HG02798 (cell line): Measurements from ENCODE around the gene ZNRF1.
"Not testable (repeated sequence)": the region's sequence is repeated elsewhere in the genome, so short reads cannot be mapped to it uniquely, and the experiment has no call there.

Experiments
- ATAC-seq: cut with Tn5 transposase; IDR thresholded peaks from one replicate; pipeline ENCODE4 v1.9.1; 2021; ENCODE audit warnings: mild to moderate bottlenecking; ENCODE audit not compliant: unreplicated experiment, poor library complexity

Gene ZNRF1

DNA sequence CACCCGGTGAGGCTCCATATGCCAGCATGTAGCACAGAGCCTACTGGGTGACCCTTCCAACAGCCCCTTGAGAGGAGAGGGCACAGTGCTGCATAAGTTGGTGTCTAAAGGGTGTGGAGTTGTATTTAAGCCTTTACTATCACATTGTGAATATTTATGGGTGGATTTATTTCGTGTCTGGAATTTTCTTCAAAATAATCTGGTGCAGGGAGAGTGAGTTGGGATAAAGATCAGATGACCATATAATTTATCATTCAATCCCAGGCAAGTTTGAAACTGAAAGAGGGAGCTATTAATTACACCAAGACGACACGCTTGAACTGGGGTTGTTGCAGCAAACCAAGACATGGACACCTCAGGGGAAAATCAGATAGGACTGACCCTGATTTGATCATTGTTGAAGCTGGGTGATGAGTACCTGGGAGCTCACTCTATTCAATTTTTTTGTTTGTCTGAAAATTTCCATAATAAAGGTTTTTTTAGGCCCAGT lies 75.5 kb downstream of the ZNRF1 start:
- no peak for ATAC-seq

DNA sequence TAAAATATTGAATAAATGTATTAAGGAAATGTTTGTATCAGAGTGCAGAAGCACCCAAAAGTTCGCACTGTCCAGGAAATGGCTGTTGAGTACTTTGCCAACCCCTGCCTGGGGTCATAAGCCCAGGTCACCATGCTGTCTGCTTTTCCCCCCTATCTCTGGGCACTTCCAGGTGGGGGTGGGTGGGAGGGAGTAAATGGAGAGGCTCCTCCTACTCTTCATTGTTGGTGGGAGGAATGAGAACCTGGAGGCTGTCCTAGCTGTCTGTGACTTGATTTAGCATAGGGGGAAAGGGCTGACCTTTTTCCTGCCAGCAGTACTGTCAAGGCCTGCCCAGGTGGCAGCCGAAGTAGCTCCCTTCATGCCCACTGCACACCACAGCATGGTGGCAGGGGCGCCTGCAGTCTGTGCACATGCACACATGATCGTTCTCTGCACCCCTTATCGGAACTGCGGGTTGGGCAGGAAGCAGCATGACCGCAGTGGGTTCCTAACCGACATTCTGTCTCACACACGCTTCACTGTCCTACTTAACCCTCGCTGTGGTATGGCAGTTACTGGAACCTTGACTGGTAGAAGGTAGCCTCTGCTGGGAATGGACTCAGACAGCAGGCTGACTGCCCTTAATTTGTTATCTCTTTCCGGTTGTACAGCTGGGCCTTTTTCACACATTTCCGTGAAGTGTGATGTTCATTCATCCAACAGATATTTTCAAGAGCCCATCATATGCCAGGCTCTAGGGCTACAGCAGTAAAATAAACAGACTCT lies 76.3 kb downstream of the ZNRF1 start:
- peak; percentile 95 for ATAC-seq

DNA sequence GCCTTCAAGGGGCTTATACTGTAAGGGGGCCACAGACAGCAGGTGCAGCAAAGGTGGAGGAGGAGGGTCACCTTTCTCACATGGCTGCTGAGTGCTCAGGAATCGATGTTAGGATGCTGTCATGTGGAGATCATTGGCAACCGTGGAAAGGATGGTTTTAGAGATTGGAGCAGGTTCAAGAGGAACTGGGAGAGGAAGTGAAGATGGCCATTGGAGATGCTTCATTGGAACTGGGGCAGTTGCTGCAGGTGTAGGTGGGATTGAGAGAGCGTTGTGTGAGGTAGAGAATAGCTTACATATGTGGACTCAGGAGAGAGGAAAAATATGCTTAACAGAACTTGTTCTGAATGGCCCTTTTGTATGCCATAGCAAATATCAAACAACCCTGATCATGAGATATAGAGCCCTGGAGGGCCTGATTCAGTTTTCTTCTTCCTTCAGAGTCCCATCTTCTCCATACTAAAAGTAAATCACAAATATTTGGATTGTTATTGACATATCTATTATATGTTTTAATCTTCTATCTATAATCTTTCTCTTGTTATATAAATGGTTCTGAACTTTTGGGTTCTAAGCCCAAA lies 77.0 kb downstream of the ZNRF1 start:
- ATAC-seq: no peak

DNA sequence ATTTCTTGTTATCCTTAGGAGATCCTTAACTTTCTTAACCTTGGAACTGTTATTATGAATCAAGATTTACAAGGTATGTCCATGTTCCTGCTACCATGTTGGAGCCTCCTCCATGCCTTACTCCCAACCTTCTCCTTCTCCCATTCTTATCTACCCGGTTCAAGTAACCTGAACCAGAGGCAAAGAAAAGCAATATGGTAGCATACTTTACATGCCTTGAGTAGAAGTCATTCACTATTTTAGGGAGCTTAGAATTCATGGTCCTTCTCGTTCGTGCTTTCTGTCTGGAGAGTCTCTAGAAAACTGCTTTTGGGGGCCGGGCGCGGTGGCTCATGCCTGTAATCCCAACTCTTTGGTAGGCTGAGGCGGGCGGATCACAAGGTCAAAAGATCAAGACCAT lies 80.1 kb downstream of the ZNRF1 start:
- ATAC-seq: no peak

DNA sequence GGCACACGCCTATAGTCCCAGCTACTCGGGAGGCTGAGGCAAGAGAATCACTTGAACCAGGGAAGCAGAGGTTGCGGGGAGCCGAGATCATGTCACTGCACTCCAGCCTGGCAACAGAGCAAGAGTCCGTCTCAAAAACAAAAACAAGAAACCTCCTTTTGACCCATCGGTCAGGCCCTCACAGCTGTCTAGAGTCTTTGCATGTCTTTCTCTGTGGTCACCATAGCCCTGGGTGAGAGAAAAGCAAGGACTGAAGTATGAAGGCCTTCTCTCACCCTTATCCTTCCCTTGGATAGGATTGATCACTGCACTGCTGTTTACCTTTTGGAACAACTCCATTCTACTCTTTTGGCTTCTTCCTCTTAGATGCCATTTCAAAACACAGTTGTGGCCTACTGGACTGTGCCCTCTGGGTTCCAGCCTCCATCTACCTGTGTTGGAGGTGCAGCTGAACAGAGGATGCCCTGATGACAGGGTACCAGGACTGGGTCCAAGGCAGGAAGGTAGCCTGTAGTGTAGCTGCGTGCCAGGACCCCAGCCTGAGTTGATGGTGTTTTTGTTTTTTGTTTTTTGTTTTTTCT lies 80.6 kb downstream of the ZNRF1 start:
- no peak for ATAC-seq

DNA sequence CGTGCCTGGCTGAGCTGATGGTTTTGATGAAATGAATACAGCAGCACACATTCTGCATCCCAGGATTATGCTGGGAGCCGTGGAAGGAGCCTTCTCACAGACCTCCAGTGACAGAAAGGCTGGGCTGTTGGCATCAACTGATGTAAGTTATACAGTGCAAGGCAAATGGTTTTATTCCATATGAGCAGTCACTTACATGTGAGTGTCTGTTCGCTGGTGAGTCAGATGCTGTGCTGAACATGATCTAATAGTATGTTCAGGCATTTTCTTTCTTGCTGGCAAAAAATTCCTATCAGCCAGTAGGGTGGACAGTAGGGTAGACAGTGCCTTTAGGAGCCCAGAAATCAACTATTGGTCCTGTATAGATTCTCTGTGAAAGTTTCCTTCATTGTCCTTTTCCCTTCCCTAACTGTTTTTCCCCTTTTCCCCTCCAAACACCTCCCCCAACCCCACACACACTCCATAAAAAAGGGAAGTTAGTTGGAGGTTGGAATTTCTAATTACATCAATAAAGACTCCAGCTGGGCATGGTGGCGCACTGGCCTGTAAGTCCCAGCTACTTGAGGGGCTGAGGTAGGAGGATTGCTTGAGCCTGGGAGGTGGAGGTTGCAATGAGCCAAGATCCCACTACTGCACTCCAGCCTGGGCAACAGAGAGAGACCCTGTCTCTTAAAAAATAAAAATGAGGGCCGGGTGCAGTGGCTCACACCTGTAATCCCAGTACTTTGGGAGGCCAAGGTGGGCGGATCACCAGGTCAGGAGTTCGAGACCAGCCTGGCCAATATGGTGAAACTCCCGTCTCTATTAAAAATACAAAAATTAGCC lies 81.6 kb downstream of the ZNRF1 start:
- no peak for ATAC-seq

DNA sequence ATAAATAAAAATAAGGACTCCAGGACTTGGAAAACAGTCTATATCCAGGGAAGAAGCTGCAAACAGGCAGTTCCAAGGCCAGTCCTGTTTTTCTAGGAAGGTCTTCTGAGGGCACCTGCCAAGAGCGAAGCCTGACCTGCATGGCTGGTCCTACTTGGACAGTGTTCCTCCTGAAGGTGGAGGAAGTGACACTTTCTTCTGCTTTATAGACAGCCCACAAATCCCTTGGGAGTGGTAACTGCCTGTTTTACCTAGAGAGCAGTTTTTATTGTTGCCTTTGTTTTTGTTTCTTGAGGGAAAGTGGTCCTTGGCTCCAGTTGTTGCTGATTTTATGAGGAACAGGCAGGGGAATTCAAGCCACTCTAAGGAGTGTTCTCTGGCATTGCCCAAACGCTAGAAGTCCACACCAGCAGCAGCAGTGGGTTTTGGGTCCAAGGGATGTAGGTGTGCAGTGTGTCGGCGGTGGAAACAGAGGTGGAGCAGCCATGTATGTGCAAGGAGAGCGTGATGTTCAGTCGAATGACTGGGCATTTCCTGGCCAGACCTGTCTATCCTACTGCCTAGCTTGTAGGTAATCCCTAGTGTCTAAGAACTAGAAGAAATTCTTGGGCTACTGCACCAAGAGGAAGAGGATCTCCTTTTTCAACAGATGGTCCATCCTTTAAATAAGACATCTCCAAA lies 82.5 kb downstream of the ZNRF1 start:
- ATAC-seq: no peak

DNA sequence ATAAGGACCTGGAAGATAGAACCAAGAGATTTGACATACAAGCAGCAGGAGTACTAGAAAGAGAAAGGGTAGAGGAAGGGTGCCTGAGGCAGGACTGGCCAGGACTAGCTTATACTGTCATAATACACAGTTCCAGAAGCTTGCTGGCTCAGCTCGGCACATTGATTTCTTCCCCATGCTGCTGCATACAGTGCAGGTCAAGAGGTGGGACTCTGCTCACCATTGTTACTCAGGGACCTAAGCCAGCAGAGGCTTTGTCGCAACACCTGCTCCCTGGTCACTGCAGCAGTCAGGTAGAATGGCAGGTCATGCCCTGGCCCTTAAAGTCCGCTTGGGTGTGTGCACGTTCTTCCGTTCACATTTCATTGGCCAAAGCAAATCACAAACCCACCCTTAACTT lies 85.0 kb downstream of the ZNRF1 start:
- no peak for ATAC-seq

DNA sequence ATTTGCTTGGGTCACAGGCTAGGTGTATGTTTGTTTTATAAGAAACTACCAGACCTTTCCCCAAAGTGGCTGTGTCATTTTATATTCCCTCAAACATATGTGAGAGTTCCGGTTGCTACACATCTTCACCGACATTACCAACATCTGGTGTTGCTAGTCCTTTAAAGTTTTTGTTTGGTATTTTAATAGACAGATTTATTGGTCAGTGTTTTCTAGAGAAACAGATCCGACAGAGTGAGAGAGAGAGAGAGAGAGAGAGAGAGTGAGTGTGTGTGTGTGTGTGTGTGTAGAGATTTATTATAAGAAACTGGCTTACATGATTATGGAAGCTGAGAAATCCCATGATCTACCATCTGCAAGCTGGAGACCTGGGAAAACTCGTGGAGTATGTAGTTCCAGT lies 86.7 kb downstream of the ZNRF1 start:
- ATAC-seq: no peak

DNA sequence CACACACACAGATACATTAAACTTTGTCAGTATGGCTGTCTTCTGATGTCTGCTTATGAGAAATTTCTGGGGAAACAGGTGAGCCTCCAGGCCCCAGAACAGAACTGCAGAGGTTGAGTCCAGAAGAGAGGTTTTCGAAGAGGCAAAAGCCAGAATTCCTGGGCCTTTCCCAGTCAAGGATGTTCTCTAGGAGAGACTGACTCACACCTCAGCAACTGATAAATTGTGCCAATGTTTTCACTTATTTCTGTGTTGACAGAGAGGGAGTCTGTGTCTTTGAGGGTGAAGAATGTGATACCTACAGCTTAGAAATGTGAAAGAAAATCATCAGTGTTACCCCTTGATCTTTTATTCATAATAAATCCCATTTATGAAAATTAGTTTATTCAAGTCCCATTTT lies 87.5 kb downstream of the ZNRF1 start:
- ATAC-seq: no peak

DNA sequence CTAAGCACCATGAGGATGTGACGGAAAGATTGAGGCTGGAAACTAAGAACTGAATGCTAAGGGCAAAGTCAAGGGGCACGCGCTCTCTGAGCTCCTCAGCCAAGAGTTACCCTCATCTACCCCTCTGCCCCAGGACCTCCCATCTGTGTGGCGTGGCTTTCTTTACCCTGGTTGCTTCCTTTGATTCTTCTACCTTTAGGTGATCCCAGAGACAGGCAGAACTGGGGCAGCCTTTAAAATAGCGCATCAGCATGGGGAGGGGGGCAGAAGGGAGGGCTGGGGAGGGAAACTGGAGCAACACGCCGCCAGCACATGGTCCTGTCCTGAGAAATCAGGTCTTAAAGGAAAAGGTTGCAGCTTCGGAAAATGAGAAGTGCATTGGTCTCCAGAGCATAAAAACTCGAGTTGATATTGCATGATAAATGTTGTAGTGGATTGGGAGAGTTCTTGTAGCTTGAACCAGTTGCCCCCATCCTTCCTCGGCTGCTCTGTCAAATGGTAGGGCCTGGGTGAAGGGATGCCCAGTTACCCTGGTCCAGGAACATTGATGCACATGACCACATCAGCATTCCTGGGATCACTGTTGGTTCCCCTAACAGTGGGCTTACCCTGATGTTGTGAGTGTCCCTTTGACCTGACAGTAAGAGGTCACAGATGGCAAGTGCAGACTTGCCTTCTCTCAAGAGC lies 88.0 kb downstream of the ZNRF1 start:
- no peak for ATAC-seq

DNA sequence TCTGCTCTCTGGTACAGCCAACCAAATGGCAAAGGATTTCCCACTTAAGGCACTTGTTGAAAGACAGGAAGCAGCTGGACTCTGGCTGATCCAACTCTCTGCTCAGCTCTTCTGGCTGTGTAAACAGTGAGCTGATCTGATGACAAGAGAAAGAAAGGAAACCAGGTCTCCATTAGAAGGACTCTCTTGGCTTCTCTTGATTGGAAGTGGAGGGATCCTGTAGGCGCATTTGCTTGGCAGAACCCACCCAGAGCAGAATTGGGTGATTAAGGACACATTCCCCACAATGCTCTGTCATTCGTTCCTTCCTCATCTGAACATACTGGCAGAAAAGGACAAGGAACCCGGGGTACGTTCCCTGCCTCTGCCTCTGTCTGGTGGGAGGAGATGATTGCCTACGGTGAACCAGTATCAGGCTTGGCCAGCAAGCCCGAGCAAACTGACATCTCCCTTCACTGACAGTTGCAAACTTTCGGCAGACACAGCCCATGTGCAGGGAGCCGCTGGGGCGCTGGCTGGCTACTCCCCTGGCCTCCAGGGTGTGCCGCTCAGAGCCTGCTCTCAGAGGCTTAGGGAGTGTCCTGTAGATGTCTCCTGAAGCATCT lies 88.7 kb downstream of the ZNRF1 start:
- ATAC-seq: no peak

DNA sequence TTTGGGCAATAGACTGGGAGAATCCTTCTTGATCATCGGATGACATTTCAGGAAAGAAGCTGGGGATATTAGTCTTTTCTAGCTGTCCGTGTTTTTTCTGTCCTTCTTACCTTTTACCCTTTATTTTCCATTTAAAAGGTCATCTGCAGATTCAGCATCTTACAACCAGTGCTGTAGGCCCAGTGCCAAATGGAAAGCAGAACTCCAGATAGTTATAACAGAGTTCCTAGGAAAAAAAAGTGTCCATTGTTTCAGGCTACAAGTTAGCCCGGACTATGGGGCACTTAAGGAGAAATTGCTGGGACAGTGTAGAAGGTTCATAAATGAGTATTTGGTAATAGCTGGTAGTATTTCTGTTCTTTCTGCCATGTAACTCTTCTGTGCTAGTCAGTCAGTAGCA lies 89.4 kb downstream of the ZNRF1 start:
- ATAC-seq: no peak

DNA sequence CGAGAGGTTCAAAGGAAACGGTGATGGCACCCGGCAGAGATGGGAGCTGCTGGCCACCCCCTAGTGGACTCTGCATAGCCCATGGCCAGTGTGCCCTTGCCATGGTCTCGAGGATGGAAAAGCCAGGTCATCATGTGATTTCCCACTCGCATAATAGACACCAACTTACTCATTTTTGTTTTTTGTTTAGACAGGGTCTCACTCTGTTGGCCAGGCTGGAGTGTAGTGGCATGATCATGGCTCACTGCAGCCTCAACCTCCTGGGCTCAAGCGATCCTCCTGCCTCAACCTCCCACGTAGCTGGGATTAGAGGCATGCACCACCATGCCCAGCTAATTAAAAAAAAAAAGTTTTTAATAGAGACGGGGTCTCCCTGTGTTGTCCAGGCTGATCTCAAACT lies 90.1 kb downstream of the ZNRF1 start:
- ATAC-seq: no peak

DNA sequence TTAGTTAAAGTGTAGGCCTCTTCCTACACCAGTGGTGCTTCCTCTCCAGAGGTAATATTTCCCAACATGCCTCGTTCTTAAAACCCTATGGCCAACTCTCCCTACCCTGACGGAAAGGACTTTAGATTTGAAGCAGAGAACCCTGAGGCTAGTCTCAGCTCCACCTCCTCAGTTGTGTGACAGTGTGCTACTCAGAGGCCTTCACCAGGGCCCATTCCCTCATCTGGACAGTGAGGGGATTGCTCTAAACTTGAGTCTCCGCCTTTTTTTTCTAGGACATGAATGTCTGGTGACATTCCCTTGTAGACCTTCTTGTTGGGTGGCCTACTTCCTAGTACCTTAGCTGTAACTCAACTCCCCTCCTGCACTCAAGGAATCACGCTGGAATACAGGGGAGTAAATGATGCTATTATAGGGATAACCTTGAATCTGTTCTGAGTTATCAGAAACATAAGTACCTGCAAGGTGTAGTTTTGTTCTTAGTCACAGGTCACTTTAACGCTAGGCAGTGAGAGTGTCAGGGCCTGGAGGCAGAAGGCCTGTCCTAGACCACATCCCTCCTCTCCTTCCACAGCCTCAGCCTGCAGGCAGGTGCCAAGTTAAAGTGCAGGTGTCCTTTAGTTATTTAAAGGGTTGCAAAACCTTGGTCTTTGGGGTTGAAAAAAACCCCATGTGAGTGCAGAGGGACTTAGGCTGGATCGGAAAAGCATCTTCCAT lies 90.8 kb downstream of the ZNRF1 start:
- no peak for ATAC-seq

DNA sequence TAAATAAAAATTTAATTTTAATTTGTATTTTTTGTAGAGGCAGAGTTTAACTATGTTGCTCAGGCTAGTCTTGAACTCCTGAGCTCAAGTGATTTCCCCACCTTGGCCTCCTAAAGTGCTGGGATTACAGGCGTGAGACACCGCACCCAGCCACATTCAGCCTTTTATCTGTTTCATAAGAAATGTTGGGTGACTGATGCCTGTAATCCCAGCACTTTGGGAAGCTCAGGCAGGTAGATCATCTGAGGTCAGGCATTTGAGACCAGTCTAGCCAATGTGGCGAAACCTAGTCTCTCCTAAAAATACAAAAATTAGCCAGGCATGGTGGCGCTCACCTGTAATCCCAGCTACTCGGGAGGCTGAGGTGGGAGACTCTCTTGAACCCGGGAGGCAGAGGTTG lies 92.1 kb downstream of the ZNRF1 start:
- not testable (repeated sequence) for ATAC-seq

DNA sequence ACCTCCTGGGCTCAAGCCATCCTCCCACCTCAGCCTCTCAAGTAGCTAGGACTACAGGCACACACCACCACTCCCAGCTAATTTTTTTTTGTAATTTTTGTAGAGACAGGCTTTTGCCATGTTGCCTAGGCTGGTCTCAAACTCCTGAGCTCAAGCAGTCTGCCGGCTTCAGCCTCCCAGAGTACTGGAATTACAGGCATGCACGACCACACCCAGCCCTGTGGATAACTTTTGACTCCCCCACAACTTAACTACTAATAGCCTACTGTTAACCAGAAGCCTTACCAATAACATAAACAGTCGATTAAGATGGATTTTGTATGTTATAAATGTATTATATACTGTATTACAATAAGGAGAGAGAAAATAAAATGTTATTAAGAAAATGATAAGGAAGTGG lies 92.8 kb downstream of the ZNRF1 start:
- not testable (repeated sequence) for ATAC-seq

DNA sequence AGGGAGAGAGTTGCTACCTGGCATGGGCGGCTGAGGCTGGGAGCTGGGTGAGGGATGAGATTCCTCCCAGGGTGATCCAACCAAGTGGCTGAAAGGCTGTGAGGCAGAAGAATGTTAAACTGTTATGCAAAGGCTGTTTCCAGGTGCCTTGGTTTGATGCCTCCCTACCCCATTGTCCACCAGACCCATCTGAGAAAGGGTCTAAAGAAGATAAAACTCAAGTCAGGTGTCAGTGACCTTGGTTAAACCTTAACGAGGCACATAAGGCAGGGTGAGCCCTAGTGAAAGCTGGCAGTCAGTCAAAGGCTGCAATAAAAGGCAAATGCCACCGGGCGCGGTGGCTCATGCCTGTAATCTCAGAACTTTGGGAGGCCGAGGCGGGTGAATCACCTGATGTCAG lies 94.0 kb downstream of the ZNRF1 start:
- ATAC-seq: no peak
